ENCODE data around the gene GPER1.

DNA sequence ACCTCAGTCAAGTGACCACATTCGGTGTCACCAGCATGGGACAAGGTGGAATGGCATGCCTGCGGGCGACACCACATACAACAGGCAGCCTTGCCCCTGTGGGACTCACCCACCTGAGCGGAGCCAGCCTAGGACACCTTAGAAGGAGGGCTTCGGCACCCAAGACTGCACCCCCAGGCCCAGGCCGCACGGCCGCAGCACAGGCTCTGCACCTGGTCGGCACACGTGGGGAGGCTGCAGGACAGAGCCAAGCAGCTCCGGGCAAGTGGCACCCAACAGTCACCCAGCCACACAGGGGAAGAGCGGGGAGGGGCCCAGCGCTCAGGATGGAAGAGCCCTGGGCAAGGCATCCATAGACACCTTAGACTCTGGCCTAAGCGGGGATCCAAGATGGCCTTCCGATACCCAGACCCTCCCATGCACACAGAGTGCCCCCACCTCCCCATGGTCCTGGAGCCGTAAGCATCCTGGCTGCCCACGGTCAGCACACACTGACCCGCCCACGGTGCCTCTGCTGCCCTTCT lies 16.1 kb upstream of the GPER1 start:
- TF ChIP-seq POLR2AphosphoS5 (IDR thresholded peaks at IDR 0.05; ENCODE audit: low read depth, low read length): no peak
- TF ChIP-seq SIN3A (IDR thresholded peaks at IDR 0.05; ENCODE audit: borderline replicate concordance, insufficient read depth, low read depth, low read length): no peak
- TF ChIP-seq, protein P1, sequence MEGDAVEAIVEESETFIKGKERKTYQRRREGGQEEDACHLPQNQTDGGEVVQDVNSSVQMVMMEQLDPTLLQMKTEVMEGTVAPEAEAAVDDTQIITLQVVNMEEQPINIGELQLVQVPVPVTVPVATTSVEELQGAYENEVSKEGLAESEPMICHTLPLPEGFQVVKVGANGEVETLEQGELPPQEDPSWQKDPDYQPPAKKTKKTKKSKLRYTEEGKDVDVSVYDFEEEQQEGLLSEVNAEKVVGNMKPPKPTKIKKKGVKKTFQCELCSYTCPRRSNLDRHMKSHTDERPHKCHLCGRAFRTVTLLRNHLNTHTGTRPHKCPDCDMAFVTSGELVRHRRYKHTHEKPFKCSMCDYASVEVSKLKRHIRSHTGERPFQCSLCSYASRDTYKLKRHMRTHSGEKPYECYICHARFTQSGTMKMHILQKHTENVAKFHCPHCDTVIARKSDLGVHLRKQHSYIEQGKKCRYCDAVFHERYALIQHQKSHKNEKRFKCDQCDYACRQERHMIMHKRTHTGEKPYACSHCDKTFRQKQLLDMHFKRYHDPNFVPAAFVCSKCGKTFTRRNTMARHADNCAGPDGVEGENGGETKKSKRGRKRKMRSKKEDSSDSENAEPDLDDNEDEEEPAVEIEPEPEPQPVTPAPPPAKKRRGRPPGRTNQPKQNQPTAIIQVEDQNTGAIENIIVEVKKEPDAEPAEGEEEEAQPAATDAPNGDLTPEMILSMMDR (IDR thresholded peaks at IDR 0.05): no peak

Data from Panc1 (cell line).